Endothelial cell of umbilical vein (primary cell): ENCODE measurements around the gene ULBP2. TPM values are rescaled to one million over a fixed set of nuclear protein-coding genes. Genes with fewer than 3 reads are reported as not detected.
A peak's percentile ranks its signal among the peaks of the same experiment; 100 is the strongest.

Experiments
- Bru-seq: library from RNA; stranded (reverse); fragments of 400-500 nt; gene quantifications from one replicate; lab custom pipeline; 2021; lab: Mats Ljungman, UMichigan
- BruChase-seq, 2 experiments: library from RNA; stranded (reverse); fragments of 400-500 nt; gene quantifications; one replicate each; lab custom pipeline; 2021; lab: Mats Ljungman, UMichigan
- BruUV-seq: library from RNA; stranded (reverse); fragments of 400-500 nt; replicated peaks from 2 replicates; lab custom pipeline; 2021; lab: Mats Ljungman, UMichigan
- CTCF ChIA-PET: fragments of 300-600, 350-600 bp; sonication (Branson Sonifier 250); formaldehyde crosslinking; loops from one replicate; lab custom pipeline; 2021; ENCODE audit warnings: antibody characterized with exemption, inconsistent platforms; lab: Charles Lee
- POLR2A ChIA-PET: fragments of 300-600, 350-600 bp; sonication (Branson Sonifier 250); formaldehyde crosslinking; loops from one replicate; lab custom pipeline; 2021; ENCODE audit warnings: antibody characterized with exemption, inconsistent platforms; lab: Charles Lee
- DNase-seq: peaks from one replicate; pipeline ENCODE4 v3.0.0-alpha.2; 2011; ENCODE audit warnings: low read depth, low spot score
- FAIRE-seq: peaks from 2 replicates; lab custom pipeline; 2011; peaks lifted over from hg19 to GRCh38; lab: Jason Lieb, UNC
- H2AFZ ChIP-seq: 2 replicates; pipeline ENCODE4 v1.6.0; 2012; ENCODE audit warnings: low read depth, low read length, control low read depth, inconsistent platforms
- H3K27ac ChIP-seq: 2 replicates; pipeline ENCODE4 v1.5.1; 2011; ENCODE audit warnings: low read depth, mild to moderate bottlenecking, control low read depth, low read length, moderate library complexity; ENCODE audit not compliant: insufficient read depth
- H3K27me3 ChIP-seq, 2 experiments: 2 replicates each; pipeline versions ENCODE4 v1.6.0 to v1.6.1; 2011; ENCODE audit warnings: low read length in 2 of 2, mixed read lengths in 1 of 2; ENCODE audit not compliant: control insufficient read depth in 2 of 2, insufficient read depth in 2 of 2
- H3K36me3 ChIP-seq, 2 experiments: 2 replicates in 1 of 2; 3 replicates in 1 of 2; pipeline ENCODE4 v1.5.1; 2011; ENCODE audit warnings: low read length in 2 of 2, mild to moderate bottlenecking in 1 of 2, moderate library complexity in 1 of 2; ENCODE audit not compliant: control insufficient read depth in 2 of 2, insufficient read depth in 2 of 2; ENCODE audit errors: extremely low read depth in 1 of 2
- H3K4me1 ChIP-seq: 3 replicates; pipeline ENCODE4 v1.5.1; 2011; ENCODE audit warnings: mild to moderate bottlenecking, low read length; ENCODE audit not compliant: control insufficient read depth, insufficient read depth; ENCODE audit errors: extremely low read depth
- H3K4me2 ChIP-seq: 2 replicates; pipeline ENCODE4 v1.6.1; 2011; ENCODE audit warnings: low read length, control low read depth, mixed read lengths; ENCODE audit not compliant: insufficient read depth
- H3K4me3 ChIP-seq, 3 experiments: fragments of 200-600 bp in 1 of 3; sonication (generic), shearing (Covaris generic) in 1 of 3; replicated peaks in 1 of 3; 2 replicates each; pipeline ENCODE4 v1.5.1; 2011 to 2016; ENCODE audit warnings: control low read depth in 3 of 3, low read length in 3 of 3, mild to moderate bottlenecking in 2 of 3, inconsistent platforms in 1 of 3, low read depth in 1 of 3, moderate library complexity in 1 of 3; ENCODE audit not compliant: insufficient read depth in 1 of 3
- H3K79me2 ChIP-seq: 2 replicates; pipeline ENCODE4 v1.6.0; 2012; ENCODE audit warnings: low read length, inconsistent platforms; ENCODE audit not compliant: control insufficient read depth, insufficient read depth
- H3K9ac ChIP-seq: replicated peaks from 2 replicates; pipeline ENCODE3; 2011; ENCODE audit warnings: low read length, control low read depth; ENCODE audit not compliant: insufficient read depth; ENCODE audit errors: extremely low read depth
- H3K9me1 ChIP-seq: replicated peaks from 3 replicates; pipeline ENCODE4 v1.6.0; 2011; ENCODE audit warnings: mild to moderate bottlenecking, low read length; ENCODE audit not compliant: control insufficient read depth, insufficient read depth; ENCODE audit errors: extremely low read depth
- H3K9me3 ChIP-seq: replicated peaks from 2 replicates; pipeline ENCODE4 v1.5.1; 2012; ENCODE audit warnings: low read length, inconsistent platforms; ENCODE audit not compliant: control insufficient read depth, insufficient read depth
- H4K20me1 ChIP-seq: replicated peaks from 2 replicates; pipeline ENCODE3; 2011; ENCODE audit warnings: mild to moderate bottlenecking, low read length; ENCODE audit not compliant: control insufficient read depth, insufficient read depth; ENCODE audit errors: extremely low read depth
- EZH2 ChIP-seq: IDR thresholded peaks from 2 replicates; pipeline ENCODE4 v1.6.1; 2012; ENCODE audit warnings: borderline replicate concordance, low read depth, mild to moderate bottlenecking, moderate library complexity, low read length, inconsistent platforms; ENCODE audit not compliant: severe bottlenecking
- FOS ChIP-seq: IDR thresholded peaks from 2 replicates; pipeline ENCODE4 v1.6.1; 2011; ENCODE audit warnings: mild to moderate bottlenecking, low read length, moderate library complexity, borderline replicate concordance; ENCODE audit not compliant: insufficient read depth
- MAX ChIP-seq: IDR thresholded peaks from 2 replicates; pipeline ENCODE4 v1.6.1; 2011; ENCODE audit not compliant: insufficient read depth, insufficient read length
- POLR2A ChIP-seq: IDR thresholded peaks from 2 replicates; pipeline ENCODE4 v1.6.1; 2012; ENCODE audit warnings: low read depth, mild to moderate bottlenecking, control low read depth, low read length
- POLR2AphosphoS5 ChIP-seq: IDR thresholded peaks from 2 replicates; pipeline ENCODE4 v1.6.1; 2012; ENCODE audit warnings: low read depth, mild to moderate bottlenecking, control low read depth, low read length, moderate library complexity; ENCODE audit not compliant: insufficient read depth
- dilution Hi-C: fragments of 300-500 bp; cut with MboI; formaldehyde crosslinking; loops from one replicate; pipeline ENCODE4 v1.15.0; 2019; ENCODE audit warnings: low sequenced_read_pairs; ENCODE audit not compliant: extremely low pct_ligation_motif_present
- intact Hi-C: fragments of 100-400 bp; cut with micrococcal nuclease; formaldehyde crosslinking; loops from one replicate; pipeline ENCODE4 v1.10.0; 2022
- long read RNA-seq: library from polyadenylated mRNA; stranded (forward); transcript quantifications from one replicate; pipeline ENCODE4 v2.0.0, GENCODE V29; 2021
- polyA minus RNA-seq, 3 experiments: library from RNA; depleted of rRNA, polyadenylated mRNA; stranded (reverse); fragments of >200 nt; gene quantifications; 1 replicate in 1 of 3; 2 replicates in 2 of 3; pipeline ENCODE4 v1.2.3, GENCODE V29; 2011
- polyA plus RNA-seq, 4 experiments: library from polyadenylated mRNA; depleted of rRNA in 3 of 4; stranded (reverse) in 3 of 4; unstranded in 1 of 4; fragments of >200 nt; gene quantifications; 2 replicates each; pipeline versions ENCODE4 v1.2.1 to v1.2.3, GENCODE V29; 2011 to 2012; ENCODE audit warnings: missing spikeins in 1 of 4
- total RNA-seq: library from RNA; stranded (reverse); gene quantifications from 2 replicates; pipeline ENCODE4 v1.2.3, GENCODE V29; 2021

The ULBP2 gene, protein sequence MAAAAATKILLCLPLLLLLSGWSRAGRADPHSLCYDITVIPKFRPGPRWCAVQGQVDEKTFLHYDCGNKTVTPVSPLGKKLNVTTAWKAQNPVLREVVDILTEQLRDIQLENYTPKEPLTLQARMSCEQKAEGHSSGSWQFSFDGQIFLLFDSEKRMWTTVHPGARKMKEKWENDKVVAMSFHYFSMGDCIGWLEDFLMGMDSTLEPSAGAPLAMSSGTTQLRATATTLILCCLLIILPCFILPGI
- total RNA-seq: 7.0 and 14.0 TPM in 2 replicates
- polyA plus RNA-seq: 22.8 and 26.4 TPM in 2 replicates
- 20.7 and 22.3 TPM in 2 replicates for polyA plus RNA-seq (2011; cell fraction: cytosol; rRNA removed)
- 10.9 and 12.0 TPM in 2 replicates for polyA plus RNA-seq (2011; cell fraction: nucleus; rRNA removed)
- polyA plus RNA-seq (2012): 9.9 and 10.3 TPM in 2 replicates
- polyA minus RNA-seq: 12.2 and 14.6 TPM in 2 replicates
- not detected for polyA minus RNA-seq (2011; cell fraction: cytosol; rRNA and poly(A)+ RNA removed)
- polyA minus RNA-seq (2011; cell fraction: nucleus; rRNA and poly(A)+ RNA removed): 1.7 and 2.7 TPM in 2 replicates
- percentile 37 among the genes with signal in this experiment for Bru-seq, nascent RNA
- percentile 62 among the genes with signal in this experiment for BruChase-seq, experiment 1, labeled RNA remaining after a 6-hour chase
- BruChase-seq, experiment 2, labeled RNA remaining after a 2-hour chase: percentile 46 among the genes with signal in this experiment
- long read RNA-seq, transcript ULBP2-201 (5 exons, 1,349 nt): major isoform, 77 of 93 reads
- long read RNA-seq, partial matches to known transcripts: 7 of 93 reads
- long read RNA-seq, other reads (novel, unspliced or antisense): 9 of 93 reads

DNA sequence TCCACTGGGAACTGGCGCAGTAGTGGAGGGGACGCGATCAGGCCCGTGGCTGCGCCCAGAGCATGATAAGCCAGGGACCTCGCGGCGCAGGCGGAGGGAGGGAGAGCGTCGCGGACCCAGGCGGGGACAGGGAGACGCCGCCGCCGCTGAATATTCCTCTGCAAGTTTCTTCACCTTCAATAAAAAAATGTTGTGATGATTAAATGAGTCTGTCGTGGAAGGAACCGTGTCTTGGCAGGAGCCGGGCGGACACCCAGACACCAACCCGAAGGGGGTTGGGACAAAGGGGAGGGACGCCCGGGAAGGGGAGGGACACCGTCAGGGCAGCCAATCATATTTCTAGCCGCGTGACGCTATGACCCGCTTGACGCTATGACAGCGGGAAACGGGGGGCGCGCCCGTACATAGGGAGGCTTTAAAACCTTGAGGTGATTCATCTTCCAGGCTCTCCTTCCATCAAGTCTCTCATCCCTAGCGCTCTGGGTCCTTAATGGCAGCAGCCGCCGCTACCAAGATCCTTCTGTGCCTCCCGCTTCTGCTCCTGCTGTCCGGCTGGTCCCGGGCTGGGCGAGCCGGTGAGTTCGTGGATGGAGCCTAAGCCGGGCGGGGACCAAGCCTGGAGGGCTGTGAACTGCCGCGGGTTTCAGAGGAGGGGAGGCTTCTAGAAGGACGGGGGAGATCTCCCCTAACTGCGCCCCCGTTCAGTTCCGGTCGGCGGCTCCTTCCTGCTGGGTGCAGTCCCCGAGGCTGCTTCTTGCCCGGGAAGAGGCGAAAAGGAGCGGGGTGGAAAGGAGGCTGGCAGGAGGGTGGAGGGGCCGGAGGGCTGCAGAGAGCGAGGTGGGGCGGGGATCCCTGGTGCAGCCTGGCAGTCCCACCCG, at the start of gene ULBP2:
Gene ULBP2 (plus strand): TSS at position 432 of the 878 bp plus-strand sequence. CDS start 59 bp downstream, at position 491.
- H3K9me3 ChIP-seq: no peaks in the 10 kb centered on the region
- no peaks in the 10 kb centered on the region for H4K20me1 ChIP-seq
- TF ChIP-seq POLR2A: peak; percentile 98
- peak; percentile 90 for TF ChIP-seq POLR2AphosphoS5
- peak; percentile 48 for TF ChIP-seq FOS
- no peak for TF ChIP-seq MAX
- peak; percentile 26 for TF ChIP-seq EZH2
- peak; percentile 97 for DNase-seq
- dilution Hi-C loops (no loop called here), intact Hi-C loops (loop anchor here (1.0 to 2.0 kb wide), 2 partner anchors 19 to 63 kb away; no protein-coding TSS in a partner anchor)
- peaks cover 0 to 3% of the 10 kb centered on the region in 2 experiments for H3K36me3 ChIP-seq
- no TSS peak for BruUV-seq
- peaks cover 28 to 37% of the 10 kb centered on the region in 2 experiments for H3K27me3 ChIP-seq
- peak within 1 kb of the TSS; percentile 72 to 84 (median 73) for H3K4me3 ChIP-seq
- H3K9ac ChIP-seq: peak within 1 kb of the TSS; percentile 74
- ChIA-PET CTCF (interaction anchor here (1.0 to 1.3 kb wide), 2 partner anchors 19 to 75 kb away, joined by 3 to 8 read pairs; no protein-coding TSS in a partner anchor), POLR2A (no interaction called here)
- H3K79me2 ChIP-seq: no peaks in the 10 kb centered on the region
- H3K4me1 ChIP-seq: peaks cover 14% of the 10 kb centered on the region
- FAIRE-seq: peak; percentile 98
- no peaks in the 10 kb centered on the region for H3K9me1 ChIP-seq
- H3K27ac ChIP-seq: peak within 1 kb of the TSS; percentile 34
- peak within 1 kb of the TSS; percentile 90 for H3K4me2 ChIP-seq
- peak within 1 kb of the TSS; percentile 95 for H2AFZ ChIP-seq
